ENCODE data around the gene ARID1A.

Gene ARID1A

DNA sequence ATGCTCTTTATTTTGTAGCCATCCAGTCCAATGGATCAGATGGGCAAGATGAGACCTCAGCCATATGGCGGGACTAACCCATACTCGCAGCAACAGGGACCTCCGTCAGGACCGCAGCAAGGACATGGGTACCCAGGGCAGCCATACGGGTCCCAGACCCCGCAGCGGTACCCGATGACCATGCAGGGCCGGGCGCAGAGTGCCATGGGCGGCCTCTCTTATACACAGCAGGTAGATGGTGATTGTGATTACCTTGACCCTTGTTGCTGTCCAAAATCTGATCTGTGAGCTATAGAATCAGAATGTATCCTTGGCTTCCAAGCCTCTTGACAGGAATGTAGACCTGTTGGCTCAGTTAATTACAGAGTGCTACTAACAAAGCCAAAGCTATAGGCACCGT lies 33.8 kb downstream of the ARID1A start:
- no peak for DNase-seq

DNA sequence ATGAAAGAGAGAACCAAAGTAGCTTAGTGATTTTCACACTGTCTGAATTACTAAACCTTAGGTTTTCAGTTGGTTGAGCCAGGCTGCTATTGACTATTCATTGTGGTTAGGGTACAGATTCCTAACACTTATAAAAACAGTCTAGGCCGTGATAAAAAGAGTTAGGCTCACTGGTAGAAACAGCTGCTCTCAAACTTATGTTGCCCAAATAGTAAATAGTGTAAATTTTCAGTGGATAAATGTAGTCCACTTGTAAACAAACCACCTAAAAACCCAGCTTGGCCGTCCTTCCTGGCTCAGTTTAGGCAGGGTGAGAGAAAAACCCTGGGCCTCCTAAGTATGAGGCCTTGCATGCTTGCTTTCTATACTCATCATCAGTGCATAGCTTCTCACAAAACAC lies 34.9 kb downstream of the ARID1A start:
- DNase-seq = no peak

DNA sequence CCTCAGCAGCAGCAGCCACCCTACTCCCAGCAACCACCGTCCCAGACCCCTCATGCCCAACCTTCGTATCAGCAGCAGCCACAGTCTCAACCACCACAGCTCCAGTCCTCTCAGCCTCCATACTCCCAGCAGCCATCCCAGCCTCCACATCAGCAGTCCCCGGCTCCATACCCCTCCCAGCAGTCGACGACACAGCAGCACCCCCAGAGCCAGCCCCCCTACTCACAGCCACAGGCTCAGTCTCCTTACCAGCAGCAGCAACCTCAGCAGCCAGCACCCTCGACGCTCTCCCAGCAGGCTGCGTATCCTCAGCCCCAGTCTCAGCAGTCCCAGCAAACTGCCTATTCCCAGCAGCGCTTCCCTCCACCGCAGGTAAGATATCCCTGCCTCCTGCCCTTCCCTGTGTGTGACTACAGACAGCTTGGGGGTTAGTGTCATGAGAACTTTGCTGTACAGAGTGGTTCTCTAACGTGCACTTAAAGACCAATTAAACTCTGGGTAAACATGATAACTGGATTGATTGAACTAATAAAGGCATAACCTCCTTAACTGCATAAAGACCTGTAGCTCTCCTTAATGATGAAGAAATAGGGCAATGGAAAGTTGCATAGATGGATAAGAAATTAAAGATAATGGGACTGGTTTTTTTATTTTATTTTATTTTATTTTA lies 35.6 kb downstream of the ARID1A start:
- no peak for DNase-seq

DNA sequence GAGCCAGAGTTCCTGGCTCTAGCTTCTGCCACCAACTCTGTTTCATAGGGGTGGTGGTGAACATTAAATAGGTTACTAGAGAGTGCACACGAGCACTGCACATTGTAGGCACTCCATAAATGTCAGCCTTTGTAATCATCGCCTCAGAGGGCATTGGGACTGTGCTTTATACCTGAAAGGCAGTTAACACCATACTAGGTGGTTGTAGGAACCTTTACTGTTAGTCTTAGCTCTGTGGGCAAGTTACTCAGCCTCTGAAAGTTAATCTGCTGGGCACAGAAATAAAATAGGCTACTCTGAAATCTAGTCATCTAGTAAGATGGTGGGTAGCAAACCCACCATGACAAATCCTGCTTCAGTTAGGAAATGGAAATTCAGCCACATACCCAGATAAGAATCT lies 37.6 kb downstream of the ARID1A start:
- DNase-seq = no peak

DNA sequence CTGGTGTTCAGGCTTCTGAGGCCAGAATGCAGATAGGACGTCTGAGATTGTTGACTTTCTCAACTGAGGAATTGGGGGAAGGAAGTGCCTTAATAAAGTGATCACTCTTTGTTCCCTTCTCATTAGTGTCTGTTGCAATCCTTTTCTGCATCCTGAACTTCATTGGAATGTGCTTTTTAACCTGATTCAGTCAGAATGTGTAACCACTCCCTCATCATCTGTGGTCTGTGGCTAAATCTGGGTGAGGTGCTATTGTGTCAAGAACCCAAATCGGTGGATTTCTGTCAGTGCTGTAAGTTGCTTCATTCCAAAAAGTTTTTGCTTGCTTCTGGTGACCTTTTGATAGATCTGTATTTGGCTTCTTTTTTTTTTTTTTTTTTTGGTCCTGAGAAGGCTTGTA lies 38.2 kb downstream of the ARID1A start:
- no peak for DNase-seq

DNA sequence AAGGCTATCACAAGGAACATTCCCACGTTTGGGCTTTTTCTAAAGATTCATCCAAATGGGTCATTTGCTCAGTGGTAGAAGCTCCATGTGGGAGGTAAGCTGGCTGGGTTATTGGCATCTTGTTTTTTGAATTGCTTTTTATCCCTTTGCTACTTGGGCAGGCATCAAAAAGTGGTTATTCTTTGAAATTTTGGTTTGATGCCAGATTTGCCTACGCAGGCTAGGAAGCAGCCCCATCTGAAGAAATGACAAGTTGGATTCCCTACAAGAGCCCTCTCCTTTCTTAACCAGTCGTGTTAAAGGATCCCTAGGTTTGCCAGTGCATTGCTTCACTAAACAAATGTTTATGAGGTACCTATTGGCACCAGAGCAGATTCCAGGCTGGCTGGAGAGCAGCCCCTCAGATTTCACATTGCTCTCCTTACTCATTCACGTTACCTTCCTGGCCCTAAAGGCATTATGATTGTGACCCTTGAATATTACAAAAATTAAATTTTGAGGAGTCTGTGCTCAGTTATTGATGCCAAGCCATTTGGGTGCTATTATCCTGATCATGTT lies 38.8 kb downstream of the ARID1A start:
- DNase-seq = no peak

DNA sequence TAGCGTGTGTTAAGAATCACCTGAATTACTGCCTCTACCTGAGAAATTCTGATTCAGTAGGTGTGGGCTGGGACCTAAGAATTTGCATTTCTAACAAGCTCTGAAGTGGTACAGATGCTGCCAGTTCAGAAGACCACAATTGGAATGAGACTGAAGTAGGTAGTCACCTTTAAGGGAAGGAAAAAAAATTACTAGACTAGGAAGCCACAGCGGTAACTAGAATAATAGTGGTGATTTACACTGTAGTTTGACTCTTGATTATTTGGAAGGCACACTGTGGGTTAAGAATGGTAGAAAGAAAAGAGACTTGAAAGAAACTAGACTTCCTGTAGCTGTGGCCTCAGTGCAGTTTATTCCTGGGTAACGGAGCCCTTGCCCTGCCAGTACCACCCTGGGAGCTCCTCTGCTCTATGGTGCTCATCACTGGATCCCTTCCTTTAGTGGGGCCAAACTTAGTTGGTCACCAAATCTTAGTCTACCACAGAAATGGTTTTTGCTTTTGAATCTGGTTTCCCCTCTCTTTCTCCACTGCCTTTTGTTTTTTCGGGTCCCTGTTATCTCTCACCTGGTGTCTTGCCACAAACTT lies 43.6 kb downstream of the ARID1A start:
- DNase-seq = peak; percentile 38

DNA sequence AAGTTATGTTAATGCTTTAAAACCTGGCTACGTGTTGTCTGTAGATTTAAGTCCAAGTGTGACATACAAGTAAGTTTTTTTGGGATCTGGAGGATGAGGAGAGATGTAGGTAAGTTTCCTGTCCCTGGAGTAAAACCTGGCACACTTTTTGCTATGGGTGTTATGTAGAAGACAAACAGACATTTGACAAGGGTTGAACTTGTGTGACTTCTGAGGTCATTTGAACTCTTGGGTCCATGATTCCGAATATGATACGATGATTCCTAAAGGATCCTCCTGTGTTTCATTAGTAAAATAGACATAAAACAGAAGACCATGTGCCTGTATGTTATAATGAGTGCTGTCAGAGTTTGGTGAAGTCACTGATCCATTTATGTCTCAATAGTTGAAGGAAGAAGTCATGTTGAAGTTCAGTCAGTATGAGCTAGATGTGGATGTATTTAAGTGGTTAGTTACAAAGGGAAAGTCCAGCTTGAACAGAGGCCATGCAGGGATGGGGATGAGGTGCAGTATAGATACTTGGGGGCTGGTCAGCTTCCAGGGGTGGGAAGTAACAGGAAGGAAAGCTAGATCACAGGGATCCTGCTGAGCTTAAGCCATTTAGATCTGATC lies 44.3 kb downstream of the ARID1A start:
- DNase-seq = no peak

DNA sequence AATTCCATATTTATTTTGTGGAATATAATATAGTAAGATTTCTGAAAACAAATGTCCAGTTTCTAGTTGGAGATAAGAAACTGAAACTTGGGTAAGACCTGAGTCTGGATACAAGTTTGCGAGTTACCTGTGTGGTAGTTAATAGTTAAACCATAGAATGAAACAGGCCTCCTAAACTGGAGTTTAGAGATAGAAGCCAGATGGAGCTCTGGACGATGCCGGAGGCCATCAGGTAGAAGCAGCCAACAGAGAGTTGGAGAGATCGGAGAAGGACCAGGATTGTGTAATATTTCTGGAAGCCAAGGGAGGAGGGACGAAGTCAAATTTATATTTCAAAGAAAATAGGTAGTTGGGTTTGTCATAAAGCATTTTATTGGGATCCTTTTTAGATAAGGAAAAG lies 45.1 kb downstream of the ARID1A start:
- DNase-seq = no peak

DNA sequence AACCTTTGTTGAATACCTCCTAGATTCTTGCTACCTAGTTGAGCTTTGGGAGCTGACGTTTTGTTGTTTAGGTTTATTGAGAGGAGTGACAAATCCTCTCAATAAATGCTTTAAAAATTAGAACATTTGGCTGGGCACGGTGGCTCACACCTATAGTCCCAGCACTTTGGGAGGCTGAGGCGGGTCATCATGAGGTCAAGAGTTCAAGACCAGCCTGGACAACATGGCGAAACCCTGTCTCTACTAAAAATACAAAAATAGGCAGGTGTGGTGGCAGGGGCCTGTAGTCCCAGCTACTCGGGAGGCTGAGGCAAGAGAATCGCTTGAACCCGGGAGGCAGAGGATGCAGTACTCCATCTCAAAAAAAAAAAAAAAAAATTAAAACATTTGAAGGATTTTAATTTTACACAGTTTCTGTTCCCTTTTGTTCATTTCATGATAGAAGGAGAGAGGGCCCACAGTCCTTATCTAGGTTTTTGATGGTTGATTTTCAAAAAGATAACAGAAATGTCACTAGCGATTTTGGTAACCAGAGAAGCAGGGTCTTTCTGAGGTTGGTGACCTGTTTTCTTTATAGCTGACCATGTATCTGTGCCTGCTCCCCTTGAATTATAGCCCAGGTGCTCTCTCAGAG lies 47.7 kb downstream of the ARID1A start:
- peak; percentile 53 for DNase-seq

DNA sequence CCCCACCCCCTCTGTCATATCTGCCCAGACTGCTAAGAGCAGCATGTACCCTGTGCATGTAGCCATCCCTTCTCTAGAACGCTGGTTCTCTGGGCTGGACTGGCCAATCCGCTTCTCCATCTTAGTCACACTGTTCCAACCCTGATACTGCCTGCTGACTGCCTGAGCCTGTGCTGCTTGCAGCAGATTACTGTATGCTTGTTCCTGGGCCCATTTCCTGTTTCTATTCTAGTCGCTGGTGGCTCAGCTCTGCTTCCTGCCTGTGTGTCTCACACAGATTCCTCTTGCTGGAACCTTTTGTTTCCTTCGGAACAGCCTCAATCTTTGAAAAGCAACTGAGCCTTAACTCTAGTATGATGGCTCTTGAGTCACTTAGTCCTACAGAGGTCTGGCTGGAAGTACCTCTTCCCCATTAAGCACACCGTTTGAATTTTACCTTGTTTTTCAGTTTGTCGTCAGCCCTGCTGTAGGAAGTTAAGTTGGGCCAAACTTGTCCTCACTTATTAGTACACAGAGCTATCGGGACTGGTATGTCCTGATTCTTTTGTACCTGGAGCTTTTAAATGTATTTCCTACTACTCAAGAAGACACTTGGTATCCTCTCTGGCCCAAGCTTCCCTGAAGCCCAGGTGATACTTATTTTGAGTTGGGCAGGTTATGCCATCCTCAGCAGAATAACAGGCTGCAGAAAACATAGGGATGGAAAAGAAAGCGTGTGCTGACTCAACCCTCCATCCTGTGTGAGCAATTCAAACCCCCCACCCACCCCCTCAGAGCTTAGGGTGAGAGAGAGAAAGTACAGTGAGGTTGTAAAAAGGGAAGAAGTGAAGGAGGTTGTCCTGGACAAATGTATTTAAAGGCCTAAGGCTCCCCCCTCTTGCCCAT lies 48.5 kb downstream of the ARID1A start:
- DNase-seq = peak; percentile 98

DNA sequence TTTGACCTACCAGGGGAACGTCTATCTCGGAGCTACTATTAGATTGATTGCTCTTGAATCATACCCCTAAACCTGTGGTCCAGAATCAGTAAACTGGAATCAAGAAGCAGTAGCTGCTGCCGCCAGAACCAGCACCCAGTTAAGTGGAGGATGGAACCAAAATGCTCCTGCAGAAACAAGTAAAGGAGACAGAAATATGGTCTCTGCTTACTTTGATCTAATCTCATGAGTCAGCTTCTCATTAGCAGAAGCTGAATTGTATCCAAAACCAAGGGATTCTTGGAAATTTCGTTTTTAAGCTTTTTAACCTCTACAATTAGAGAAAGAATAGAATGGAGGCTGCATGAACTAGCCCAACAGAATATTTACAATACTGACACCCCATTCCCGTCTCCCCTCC lies 49.4 kb downstream of the ARID1A start:
- no peak for DNase-seq

DNA sequence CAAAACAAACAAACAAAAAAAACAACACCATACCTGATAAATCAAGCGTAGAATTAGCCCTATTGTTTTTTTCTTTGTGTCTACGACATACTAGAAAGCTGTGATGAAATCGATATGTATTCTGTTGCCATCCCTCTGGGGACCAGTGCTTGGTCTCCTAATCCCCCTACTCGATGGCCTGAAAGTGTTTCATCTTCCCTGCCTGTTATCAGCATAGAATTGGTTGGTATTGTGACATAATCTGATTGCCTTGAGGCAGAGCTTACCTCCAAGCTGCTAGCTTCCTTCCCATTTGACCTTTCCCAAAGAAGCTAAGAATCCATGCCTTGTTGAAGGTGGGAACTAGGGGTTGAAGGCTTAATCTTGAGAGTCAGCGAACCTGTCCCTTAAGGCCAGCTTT lies 51.2 kb downstream of the ARID1A start:
- DNase-seq = no peak

DNA sequence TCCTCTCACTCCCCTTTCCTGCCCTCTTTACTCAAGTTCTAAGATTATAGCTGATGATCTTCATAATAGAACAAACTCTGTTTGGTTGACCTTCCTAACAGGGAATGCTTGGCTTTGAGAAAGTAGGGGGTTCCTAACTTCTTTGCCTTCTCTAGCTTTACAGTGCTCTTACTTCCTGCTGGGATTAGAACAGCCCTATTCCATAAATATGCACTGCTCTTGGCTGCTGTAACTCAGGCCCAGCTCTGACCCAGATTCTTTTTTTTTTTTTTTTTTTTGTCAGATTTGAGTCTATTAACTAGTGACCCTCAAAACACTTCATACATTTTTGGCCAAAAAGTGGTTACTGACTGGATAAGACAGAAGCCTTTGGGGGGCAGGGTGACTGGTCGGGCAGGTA lies 52.5 kb downstream of the ARID1A start:
- no peak for DNase-seq

DNA sequence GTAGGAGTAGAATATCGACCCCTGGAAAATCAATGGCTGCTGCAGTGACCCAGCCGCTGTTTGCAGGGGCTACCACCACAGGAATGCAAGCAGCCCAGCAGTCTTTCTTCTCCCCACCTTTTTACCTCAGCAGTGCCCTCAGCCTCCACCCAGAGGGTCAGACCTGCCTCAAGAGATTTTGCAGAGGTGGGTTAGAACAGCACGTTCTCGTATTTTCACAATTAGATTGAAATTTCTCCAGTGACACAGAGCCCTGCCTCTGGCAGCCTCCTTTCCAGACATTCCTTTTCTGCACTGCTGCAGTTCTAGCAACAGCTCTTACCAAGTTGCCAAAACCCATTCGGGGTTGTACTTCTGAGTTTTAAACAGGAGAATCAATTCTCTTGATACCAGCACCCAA lies 53.6 kb downstream of the ARID1A start:
- DNase-seq = no peak

DNA sequence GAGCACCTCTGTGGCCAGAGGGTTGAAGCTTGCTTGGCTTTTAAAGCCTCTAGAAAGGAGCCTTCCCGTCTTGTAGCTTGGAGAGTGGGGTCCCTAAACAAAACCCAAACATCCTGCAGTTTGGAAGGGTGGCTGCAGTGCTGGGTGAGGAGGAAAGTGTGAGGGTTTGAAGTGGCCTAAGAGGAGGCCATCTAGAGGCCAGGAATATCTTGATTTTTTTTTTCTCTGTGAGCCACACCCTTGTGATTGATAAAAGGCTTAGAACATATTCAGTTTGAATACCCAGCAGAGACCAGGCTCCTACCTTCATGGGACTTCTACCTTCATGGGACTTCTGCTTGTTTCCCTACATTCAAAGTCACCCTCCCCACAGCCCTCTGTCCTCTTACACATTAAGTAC lies 54.6 kb downstream of the ARID1A start:
- no peak for DNase-seq

DNA sequence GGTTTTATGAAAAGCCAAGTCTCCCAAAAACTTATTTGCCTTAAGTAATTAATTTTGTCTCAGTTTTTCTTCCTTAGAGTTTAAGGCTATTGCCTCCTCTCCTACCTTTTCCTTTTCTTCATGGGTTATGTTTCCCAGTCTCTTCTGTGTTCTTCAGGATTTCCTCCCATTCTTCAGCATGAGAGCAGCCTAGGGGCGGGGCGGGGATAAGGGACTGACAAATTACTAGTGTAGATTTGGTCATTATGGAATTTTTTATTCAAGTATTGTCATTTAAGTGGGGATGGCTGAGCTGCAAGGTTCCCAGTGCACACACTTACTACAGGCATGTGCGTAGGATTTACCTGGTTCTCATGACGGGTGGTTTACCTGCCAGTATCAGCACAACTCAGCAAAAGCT lies 56.7 kb downstream of the ARID1A start:
- no peak for DNase-seq

DNA sequence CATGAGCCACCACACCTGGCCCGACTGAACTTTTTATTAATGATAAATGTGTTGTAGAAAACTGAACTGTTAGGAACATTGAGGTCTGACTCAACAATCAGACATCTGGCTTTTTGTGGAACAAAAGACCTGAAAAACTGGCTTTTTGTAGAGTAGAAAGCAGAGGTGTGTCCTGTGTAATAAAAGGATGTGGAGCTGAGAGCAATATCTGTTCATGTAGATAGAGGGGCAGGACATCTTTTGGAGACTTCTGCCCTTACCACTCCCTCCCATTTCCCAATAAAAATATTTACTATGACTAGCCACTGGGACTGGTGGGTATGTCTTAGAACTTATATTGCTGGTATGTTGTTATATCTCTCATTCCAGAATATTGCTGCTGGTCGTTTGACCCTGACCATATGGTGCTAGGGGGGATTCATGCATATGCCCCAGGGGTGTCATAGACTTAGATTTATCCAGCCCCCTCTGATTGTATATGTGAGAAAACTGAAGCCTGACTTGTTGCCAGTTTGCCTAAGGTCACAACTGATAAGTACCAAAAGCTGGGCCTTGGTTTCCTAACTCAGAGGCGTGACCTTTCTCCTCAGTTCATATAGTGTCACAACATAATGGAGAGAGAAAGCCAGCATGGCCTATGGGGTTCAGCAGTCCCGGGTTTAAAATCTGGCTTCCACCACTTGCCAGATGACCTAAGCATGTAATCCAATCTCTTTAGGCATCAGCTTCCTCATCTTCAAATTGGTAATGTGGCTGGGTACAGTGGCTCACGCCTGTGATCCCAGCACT lies 58.5 kb downstream of the ARID1A start:
- no peak for DNase-seq

DNA sequence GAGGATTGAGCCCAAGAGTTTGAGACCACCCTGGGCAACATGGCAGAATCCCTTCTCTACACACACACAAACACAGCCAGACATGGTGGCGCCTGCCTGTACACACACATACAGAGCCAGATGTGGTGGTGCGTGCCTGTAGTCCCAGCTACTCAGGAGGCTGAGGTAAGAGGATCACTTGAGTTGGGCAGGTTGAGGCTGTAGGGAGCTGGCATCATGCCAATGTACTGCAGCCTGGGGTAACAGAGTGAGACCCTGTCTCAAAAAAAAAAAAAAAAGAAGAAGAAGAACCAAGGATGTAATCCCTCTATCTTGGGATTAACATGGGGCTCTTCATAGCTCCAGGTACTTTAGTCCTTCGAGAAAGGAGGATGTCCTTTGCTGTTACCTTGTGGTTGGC lies 62.5 kb downstream of the ARID1A start:
- no peak for DNase-seq

DNA sequence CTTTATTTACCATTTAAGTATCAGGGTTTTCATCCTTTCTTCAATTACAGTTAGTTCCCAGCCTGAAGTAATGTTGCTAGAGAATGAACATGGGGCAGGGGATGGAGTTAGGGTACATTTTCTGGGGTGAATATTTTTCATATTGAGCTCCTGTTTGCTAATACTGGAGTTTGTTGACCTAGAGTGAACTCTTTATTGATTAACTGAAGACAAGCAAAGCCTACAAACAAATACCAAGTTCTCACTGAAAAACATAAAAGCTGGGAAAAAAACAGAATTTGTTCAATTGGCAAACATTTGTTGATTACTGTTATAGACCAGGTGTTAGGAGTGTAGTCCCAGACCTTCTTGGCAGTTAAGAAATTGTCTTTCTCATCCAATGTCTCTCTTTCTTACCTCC lies 63.7 kb downstream of the ARID1A start:
- DNase-seq = no peak

DNA sequence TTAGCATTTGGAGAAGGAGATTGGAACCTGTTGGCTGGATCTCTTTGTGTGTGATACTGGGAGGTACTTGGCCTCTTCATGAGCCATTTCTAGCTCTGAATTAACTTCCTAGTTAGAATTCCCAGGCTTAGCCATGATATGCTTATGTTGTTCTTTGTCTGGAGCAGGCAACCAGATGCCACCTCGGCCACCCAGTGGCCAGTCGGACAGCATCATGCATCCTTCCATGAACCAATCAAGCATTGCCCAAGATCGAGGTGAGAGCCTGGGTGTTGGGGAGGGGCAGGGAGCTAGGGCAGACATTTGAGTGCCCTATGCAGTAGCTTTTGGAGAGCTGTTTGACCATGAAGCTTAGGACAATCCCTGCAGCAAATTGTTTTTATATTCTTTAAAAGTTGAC lies 65.4 kb downstream of the ARID1A start:
- no peak for DNase-seq

DNA sequence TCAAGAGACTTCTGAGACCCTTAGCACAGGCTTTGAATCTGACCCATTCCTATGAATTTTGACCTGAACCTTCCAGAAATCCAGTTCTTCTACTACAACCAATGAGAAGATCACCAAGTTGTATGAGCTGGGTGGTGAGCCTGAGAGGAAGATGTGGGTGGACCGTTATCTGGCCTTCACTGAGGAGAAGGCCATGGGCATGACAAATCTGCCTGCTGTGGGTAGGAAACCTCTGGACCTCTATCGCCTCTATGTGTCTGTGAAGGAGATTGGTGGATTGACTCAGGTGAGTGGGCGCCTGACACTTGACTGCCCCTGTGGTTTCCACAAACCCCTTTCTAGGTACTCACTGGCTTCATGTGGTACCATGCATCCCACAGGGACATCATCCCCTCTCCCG lies 71.9 kb downstream of the ARID1A start:
- DNase-seq = no peak
